ENCODE results near the gene GJB3. TPM values are rescaled to one million over a fixed set of nuclear protein-coding genes. Genes with fewer than 3 reads are reported as not detected.

Gene GJB3
- total RNA-seq, 1 experiment from 2014 or later: 46.7 TPM

- intact Hi-C loops (cut with micrococcal nuclease): no loop called here
- no peak for ATAC-seq
- H3K9ac ChIP-seq (ENCODE audit: low read length): no peak within 1 kb of the TSS
Measured at GRCh38 chr1:34792868-34793727, 12.1 kb downstream of the GJB3 start, which contains the start of gene GJA4. Gene GJA4, plus strand, starts transcription at chr1:34792999. Its CDS starts 1,215 bp downstream, at chr1:34794214.

More at GRCh38 chr1:34792868-34793727, 12.1 kb downstream of the GJB3 start, which contains the start of gene GJA4:
- no peaks in the 10 kb centered on the region for H3K9me3 ChIP-seq (ENCODE audit: control insufficient read depth in 1 of 2, insufficient read depth in 1 of 2, low read depth in 1 of 2, low read length in 2 of 2)
- H3K27ac ChIP-seq (ENCODE audit: low read depth, low read length): no peak within 1 kb of the TSS
- H3K27me3 ChIP-seq (ENCODE audit: insufficient read depth, low read length): peaks cover 3% of the 10 kb centered on the region; the same call in 1 of the 2 replicates
- POLR2A ChIA-PET: no interaction called here
- no peak within 1 kb of the TSS for H3K4me3 ChIP-seq (replicated peaks in 1 of 2; ENCODE audit: low read depth in 1 of 2, low read length in 2 of 2)
- CTCF ChIA-PET: no interaction called here
- no peaks in the 10 kb centered on the region for H3K79me2 ChIP-seq (ENCODE audit: insufficient read depth, low read length)
- no TSS peak for BruUV-seq (replicated peaks)
- H4K20me1 ChIP-seq (ENCODE audit: insufficient read depth): no peaks in the 10 kb centered on the region
- no peak within 1 kb of the TSS for H3K4me2 ChIP-seq (ENCODE audit: low read length)
- no peak for DNase-seq (ENCODE audit: low read depth, low spot score)
- H3K36me3 ChIP-seq (ENCODE audit: control insufficient read depth in 1 of 2, insufficient read depth in 2 of 2, low read length in 2 of 2): no peaks in the 10 kb centered on the region
- H2AFZ ChIP-seq (ENCODE audit: low read depth, low read length, poor library complexity, severe bottlenecking): no peak within 1 kb of the TSS
- no peaks in the 10 kb centered on the region for H3K9me2 ChIP-seq (ENCODE audit: insufficient read depth)
- H3K4me1 ChIP-seq (ENCODE audit: control insufficient read depth in 1 of 2, insufficient read depth in 2 of 2, low read length in 2 of 2): peaks cover 0 to under 1% of the 10 kb centered on the region in 2 experiments; a peak in 1 of 4 replicates
- RAD21 ChIA-PET (ENCODE audit: low non-redundant PET in 1 of 2, low total read pairs in 2 of 2, uncharacterized antibody in 2 of 2, unreplicated experiment in 2 of 2): no interaction called here
- TF ChIP-seq ZNF274 (IDR thresholded peaks at IDR 0.05; ENCODE audit: low read depth, low read length) (no peak), JUND (IDR thresholded peaks at IDR 0.05) (no peak), EZH2phosphoT487 (IDR thresholded peaks at IDR 0.05; ENCODE audit: borderline replicate concordance) (no peak), MAX (IDR thresholded peaks at IDR 0.05) (no peak), RAD21 (IDR thresholded peaks at IDR 0.05; ENCODE audit: low read depth) (no peak), ZBTB33 (IDR thresholded peaks at IDR 0.05; ENCODE audit: extremely low read depth, insufficient replicate concordance, low read length) (no peak), CBX3 (IDR thresholded peaks at IDR 0.05; ENCODE audit: low read depth) (no peak), SP1 (IDR thresholded peaks at IDR 0.05; ENCODE audit: low read depth) (no peak)

All from HCT116 (cell line).